Stimulated activated CD8-positive, alpha-beta memory T cell treated with anti-CD3 and anti-CD28 coated beads, Interleukin-7, amount 100 ng/mL, for 4 hours (primary cell): ENCODE results near the gene IFNGR1.
"Not testable (repeated sequence)": the region's sequence is repeated elsewhere in the genome, so short reads cannot be mapped to it uniquely, and the experiment has no call there.

Source experiments
- DNase-seq, 2 donors: peaks; one replicate each; pipeline ENCODE4 v3.0.0-alpha.2; 2020; ENCODE audit warnings: low read depth in 2 of 2

Gene IFNGR1

GRCh38 chr6:137236581-137237355 is 17.6 kb upstream of the IFNGR1 start:
- no peak for DNase-seq

GRCh38 chr6:137235686-137236085 is 16.5 kb upstream of the IFNGR1 start:
- no peak for DNase-seq

- no peak for DNase-seq
Measured at GRCh38 chr6:137233911-137234863, 15.0 kb upstream of the IFNGR1 start.

- DNase-seq: no peak
Measured at GRCh38 chr6:137231895-137232294, 12.7 kb upstream of the IFNGR1 start.

GRCh38 chr6:137230956-137231555 is 11.9 kb upstream of the IFNGR1 start:
- DNase-seq: no peak

- DNase-seq: no peak
Measured at GRCh38 chr6:137230547-137230946, 11.4 kb upstream of the IFNGR1 start.

GRCh38 chr6:137229075-137229759 is 10.0 kb upstream of the IFNGR1 start:
- no peak for DNase-seq

- no peak for DNase-seq
Measured at GRCh38 chr6:137227871-137228302, 8.7 kb upstream of the IFNGR1 start.

GRCh38 chr6:137226697-137227096 is 7.5 kb upstream of the IFNGR1 start:
- no peak for DNase-seq

- no peak for DNase-seq
Measured at GRCh38 chr6:137224799-137225198, 5.6 kb upstream of the IFNGR1 start.

GRCh38 chr6:137223370-137224131 is 4.4 kb upstream of the IFNGR1 start:
- no peak for DNase-seq

- no peak for DNase-seq
Measured at GRCh38 chr6:137222381-137222780, 3.2 kb upstream of the IFNGR1 start.

- no peak for DNase-seq
Measured at GRCh38 chr6:137219664-137220252, 573 bp upstream of the IFNGR1 start.

- DNase-seq: peak; percentile 21
Measured at GRCh38 chr6:137218473-137218916, 690 bp downstream of the IFNGR1 start.

GRCh38 chr6:137217801-137218472 is 1.2 kb downstream of the IFNGR1 start:
- no peak for DNase-seq

GRCh38 chr6:137216875-137217553 is 2.2 kb downstream of the IFNGR1 start:
- DNase-seq: no peak

- DNase-seq: no peak
Measured at GRCh38 chr6:137216106-137216505, 3.1 kb downstream of the IFNGR1 start.

- DNase-seq: not testable (repeated sequence)
Measured at GRCh38 chr6:137215630-137216029, 3.6 kb downstream of the IFNGR1 start.

- no peak for DNase-seq
Measured at GRCh38 chr6:137214931-137215330, 4.3 kb downstream of the IFNGR1 start.
